GM21390 (cell line): ENCODE results near the gene LMAN1.

Experiments used
- ATAC-seq: cut with Tn5 transposase; IDR thresholded peaks from one replicate; pipeline ENCODE4 v1.9.1; 2021; ENCODE audit not compliant: unreplicated experiment

LMAN1 gene

GRCh38 chr18:59358712-59359575, at the start of gene LMAN1:
LMAN1 (minus strand) TSS chr18:59359265; CDS start chr18:59359244, 21 bp downstream.
- ATAC-seq: peak; percentile 97

- peak; percentile 97 for ATAC-seq
Measured at GRCh38 chr18:59402432-59403090, 43.5 kb upstream of the LMAN1 start.

GRCh38 chr18:59400407-59400806, 41.3 kb upstream of the LMAN1 start:
- ATAC-seq: no peak

- no peak for ATAC-seq
Measured at GRCh38 chr18:59395226-59396175, 36.4 kb upstream of the LMAN1 start.

GRCh38 chr18:59393381-59393780, 34.3 kb upstream of the LMAN1 start:
- ATAC-seq: no peak

- no peak for ATAC-seq
Measured at GRCh38 chr18:59388817-59389216, 29.8 kb upstream of the LMAN1 start.

GRCh38 chr18:59387687-59388565, 28.9 kb upstream of the LMAN1 start:
- no peak for ATAC-seq

- no peak for ATAC-seq
Measured at GRCh38 chr18:59386909-59387686, 28.0 kb upstream of the LMAN1 start.

GRCh38 chr18:59385191-59385590, 26.1 kb upstream of the LMAN1 start:
- ATAC-seq: no peak

- ATAC-seq: no peak
Measured at GRCh38 chr18:59383851-59384250, 24.8 kb upstream of the LMAN1 start.

GRCh38 chr18:59382383-59382782, 23.3 kb upstream of the LMAN1 start:
- ATAC-seq: no peak

GRCh38 chr18:59381949-59382348, 22.9 kb upstream of the LMAN1 start:
- ATAC-seq: no peak

GRCh38 chr18:59380706-59381105, 21.6 kb upstream of the LMAN1 start:
- no peak for ATAC-seq

GRCh38 chr18:59379772-59380522, 20.9 kb upstream of the LMAN1 start:
- no peak for ATAC-seq

- no peak for ATAC-seq
Measured at GRCh38 chr18:59377613-59378337, 18.7 kb upstream of the LMAN1 start.

GRCh38 chr18:59376351-59376935, 17.4 kb upstream of the LMAN1 start:
- no peak for ATAC-seq

- no peak for ATAC-seq
Measured at GRCh38 chr18:59374128-59374527, 15.1 kb upstream of the LMAN1 start.

- no peak for ATAC-seq
Measured at GRCh38 chr18:59372975-59373374, 13.9 kb upstream of the LMAN1 start.
